HCT116 (cell line): ENCODE results near the gene PPP2R2D. TPM values are rescaled to one million over a fixed set of nuclear protein-coding genes. Genes with fewer than 3 reads are reported as not detected.

Experiments used
- ATAC-seq: fragments of 200-7000 bp; cut with Tn5 transposase; 2 replicates; pipeline ENCODE4 v1.9.1; 2020; ENCODE audit warnings: mild to moderate bottlenecking, moderate library complexity
- BruUV-seq: library from RNA; stranded (reverse); fragments of 400-500 nt; replicated peaks from 2 replicates; lab custom pipeline; 2021; lab: Mats Ljungman, UMichigan
- CTCF ChIA-PET: fragments of 300-600 bp; sonication (Branson Sonifier 250); formaldehyde crosslinking; loops from one replicate; lab custom pipeline; 2021; ENCODE audit warnings: antibody characterized with exemption; lab: Charles Lee
- POLR2A ChIA-PET: fragments of 300-600, 350-600 bp; sonication (Branson Sonifier 250); formaldehyde crosslinking; loops from one replicate; lab custom pipeline; 2021; ENCODE audit warnings: antibody characterized with exemption; lab: Charles Lee
- RAD21 ChIA-PET, 2 experiments: fragments of 300-600 bp; sonication (Branson Sonifier 250); formaldehyde crosslinking; loops; one replicate each; lab custom pipeline; 2023; ENCODE audit warnings: low total read pairs in 2 of 2; ENCODE audit not compliant: uncharacterized antibody in 2 of 2, unreplicated experiment in 2 of 2, low non-redundant PET in 1 of 2; lab: Charles Lee
- DNase-seq: peaks from one replicate; pipeline ENCODE4 v3.0.0-alpha.2; 2010; ENCODE audit warnings: low read depth, low spot score
- H2AFZ ChIP-seq: fragments of 200-600 bp; shearing (Covaris generic), sonication (generic); 2 replicates; pipeline ENCODE4 v1.6.1; 2017; ENCODE audit warnings: low read depth, mixed run types, mixed read lengths, antibody characterized with exemption, low read length; ENCODE audit not compliant: poor library complexity, severe bottlenecking
- H3K27ac ChIP-seq: 2 replicates; pipeline ENCODE4 v1.5.1; 2012; ENCODE audit warnings: low read depth, low read length
- H3K27me3 ChIP-seq: fragments of 200-600 bp; sonication (generic); 2 replicates; pipeline ENCODE4 v1.6.1; 2016; ENCODE audit warnings: mixed run types, low read length, mixed read lengths; ENCODE audit not compliant: insufficient read depth
- H3K36me3 ChIP-seq, 2 experiments: fragments of 200-500 bp in 1 of 2; fragments of 200-600 bp in 1 of 2; sonication (Bioruptor generic) in 1 of 2; sonication (generic) in 1 of 2; 2 replicates each; pipeline versions ENCODE4 v1.5.1 to v1.6.1; 2014 to 2016; ENCODE audit warnings: low read length in 2 of 2, inconsistent platforms in 1 of 2, mixed read lengths in 1 of 2, mixed run types in 1 of 2; ENCODE audit not compliant: insufficient read depth in 2 of 2, control insufficient read depth in 1 of 2
- H3K4me1 ChIP-seq, 2 experiments: fragments of 200-600 bp in 1 of 2; sonication (generic) in 1 of 2; 2 replicates each; pipeline versions ENCODE4 v1.5.1 to v1.6.1; 2012 to 2017; ENCODE audit warnings: low read length in 2 of 2, inconsistent platforms in 1 of 2, mild to moderate bottlenecking in 1 of 2, mixed read lengths in 1 of 2, mixed run types in 1 of 2, moderate library complexity in 1 of 2; ENCODE audit not compliant: insufficient read depth in 2 of 2, control insufficient read depth in 1 of 2
- H3K4me2 ChIP-seq: fragments of 200-600 bp; sonication (generic); 2 replicates; pipeline ENCODE4 v1.6.1; 2017; ENCODE audit warnings: mixed run types, low read length, mixed read lengths
- H3K4me3 ChIP-seq, 2 experiments: fragments of 200-600 bp in 1 of 2; sonication (generic) in 1 of 2; replicated peaks in 1 of 2; 2 replicates each; pipeline ENCODE4 v1.5.1; 2011 to 2016; ENCODE audit warnings: low read length in 2 of 2, control low read depth in 1 of 2, low read depth in 1 of 2, mild to moderate bottlenecking in 1 of 2, mixed read lengths in 1 of 2, mixed run types in 1 of 2
- H3K79me2 ChIP-seq: fragments of 200-600 bp; sonication (generic); 2 replicates; pipeline ENCODE4 v1.6.1; 2017; ENCODE audit warnings: mild to moderate bottlenecking, mixed run types, low read length, moderate library complexity, mixed read lengths; ENCODE audit not compliant: insufficient read depth
- H3K9ac ChIP-seq: fragments of 200-600 bp; sonication (generic); 2 replicates; pipeline ENCODE4 v1.6.1; 2016; ENCODE audit warnings: low read length, mixed read lengths
- H3K9me2 ChIP-seq: fragments of 200-600 bp; sonication (generic), shearing (Covaris generic); 2 replicates; pipeline ENCODE4 v1.6.1; 2017; ENCODE audit warnings: mixed run types, mild to moderate bottlenecking, moderate library complexity; ENCODE audit not compliant: insufficient read depth
- H3K9me3 ChIP-seq, 2 experiments: fragments of 200-500 bp in 1 of 2; fragments of 200-600 bp in 1 of 2; sonication (Bioruptor generic) in 1 of 2; sonication (generic) in 1 of 2; 2 replicates each; pipeline ENCODE4 v1.6.1; 2014 to 2017; ENCODE audit warnings: low read length in 2 of 2, mixed read lengths in 2 of 2, inconsistent platforms in 1 of 2, low read depth in 1 of 2, mild to moderate bottlenecking in 1 of 2, mixed run types in 1 of 2, moderate library complexity in 1 of 2; ENCODE audit not compliant: control insufficient read depth in 1 of 2, insufficient read depth in 1 of 2
- H4K20me1 ChIP-seq: fragments of 200-600 bp; sonication (generic), shearing (Covaris generic); 2 replicates; pipeline ENCODE4 v1.6.1; 2017; ENCODE audit warnings: mixed run types, mild to moderate bottlenecking, moderate library complexity; ENCODE audit not compliant: insufficient read depth
- ATF3 ChIP-seq: IDR thresholded peaks from 2 replicates; pipeline ENCODE4 v1.6.1; 2012
- CEBPB ChIP-seq: IDR thresholded peaks from 2 replicates; pipeline ENCODE4 v1.6.1; 2012; ENCODE audit warnings: low read depth
- CTCF ChIP-seq, 3 experiments: fragments of 200-600 bp in 1 of 3; sonication (generic) in 1 of 3; IDR thresholded peaks in 2 of 3; conservative IDR thresholded peaks in 1 of 3; 2 replicates each; pipeline ENCODE4 v1.5.1; 2012 to 2017; ENCODE audit warnings: low read depth in 2 of 3, low read length in 2 of 3, antibody characterized with exemption in 1 of 3, borderline replicate concordance in 1 of 3, control low read depth in 1 of 3, mild to moderate bottlenecking in 1 of 3, mixed read lengths in 1 of 3, mixed run types in 1 of 3, moderate library complexity in 1 of 3; ENCODE audit not compliant: insufficient read depth in 1 of 3
- ELF1 ChIP-seq: IDR thresholded peaks from 2 replicates; pipeline ENCODE4 v1.6.1; 2012; ENCODE audit warnings: low read depth, borderline replicate concordance
- EZH2phosphoT487 ChIP-seq: fragments of 200-600 bp; IDR thresholded peaks from 2 replicates; pipeline ENCODE4 v1.6.1; 2018; ENCODE audit warnings: antibody characterized with exemption, borderline replicate concordance
- JUND ChIP-seq: IDR thresholded peaks from 2 replicates; pipeline ENCODE4 v1.6.1; 2012
- RAD21 ChIP-seq: IDR thresholded peaks from 2 replicates; pipeline ENCODE4 v1.6.1; 2012; ENCODE audit warnings: low read depth, mild to moderate bottlenecking
- SP1 ChIP-seq: IDR thresholded peaks from 2 replicates; pipeline ENCODE4 v1.6.1; 2012; ENCODE audit warnings: low read depth
- YY1 ChIP-seq: IDR thresholded peaks from 2 replicates; pipeline ENCODE4 v1.6.1; 2011; ENCODE audit warnings: low read length, low read depth, moderate library complexity, mild to moderate bottlenecking; ENCODE audit not compliant: insufficient replicate concordance; ENCODE audit errors: extremely low read depth
- ZFX ChIP-seq: fragments of 450-650 bp; IDR thresholded peaks from 2 replicates; pipeline ENCODE4 v1.6.1; 2017
- ZNF274 ChIP-seq: fragments of 200-500 bp; sonication (Bioruptor generic); IDR thresholded peaks from 2 replicates; pipeline ENCODE4 v1.6.1; 2014; ENCODE audit warnings: mild to moderate bottlenecking, low read depth, low read length, inconsistent platforms
- intact Hi-C: fragments of 100-400 bp; cut with micrococcal nuclease; formaldehyde crosslinking; loops from 2 replicates; pipeline ENCODE4 v1.10.0; 2022
- total RNA-seq: library from RNA; stranded (reverse); gene quantifications from one replicate; pipeline ENCODE4 v1.2.1, GENCODE V29; 2021; ENCODE audit not compliant: unreplicated experiment

PPP2R2D gene
- total RNA-seq, 1 experiment from 2014 or later = 18.1 TPM

GRCh38 chr10:131855461-131856401 lies 45.1 kb upstream of the PPP2R2D start:
- CTCF ChIA-PET = no interaction called here
- BruUV-seq = no TSS peak
- intact Hi-C loops = no loop called here

More at GRCh38 chr10:131855461-131856401, 45.1 kb upstream of the PPP2R2D start:
- no peaks in the 10 kb centered on the region for H3K9me2 ChIP-seq
- H3K4me1 ChIP-seq = no peaks in the 10 kb centered on the region
- H4K20me1 ChIP-seq = no peaks in the 10 kb centered on the region
- no peak overlapping the region for H3K4me3 ChIP-seq
- RAD21 ChIA-PET = no interaction called here
- no peaks in the 10 kb centered on the region for H3K36me3 ChIP-seq
- no peak for TF ChIP-seq ZFX
- no peak for TF ChIP-seq ATF3
- no peak for TF ChIP-seq ELF1
- no peak for TF ChIP-seq CTCF (IDR thresholded peaks at IDR 0.05 in 2 of 3, conservative IDR thresholded peaks at IDR 0.05 in 1 of 3; ENCODE audit: borderline replicate concordance in 1 of 3, insufficient read depth in 1 of 3, low read depth in 2 of 3, low read length in 2 of 3)
- TF ChIP-seq YY1 = no peak
- TF ChIP-seq JUND = no peak
- TF ChIP-seq ZNF274 = no peak
- no peak for TF ChIP-seq SP1
- no peak for TF ChIP-seq RAD21
- TF ChIP-seq CEBPB = no peak
- TF ChIP-seq EZH2phosphoT487 = no peak
- DNase-seq (no peak), ATAC-seq (no peak)
- H3K79me2 ChIP-seq = no peaks in the 10 kb centered on the region
- no peaks in the 10 kb centered on the region for H3K27me3 ChIP-seq
- POLR2A ChIA-PET = no interaction called here
- H2AFZ ChIP-seq = no peak overlapping the region
- no peak overlapping the region for H3K27ac ChIP-seq
- no peak overlapping the region for H3K4me2 ChIP-seq
- H3K9me3 ChIP-seq = no peaks in the 10 kb centered on the region
- H3K9ac ChIP-seq = no peak overlapping the region
